Hepatocyte (in vitro differentiated cells): ENCODE data around the gene FMO4. TPM values are rescaled to one million over a fixed set of nuclear protein-coding genes. Genes with fewer than 3 reads are reported as not detected.
"Not testable (repeated sequence)": the region's sequence is repeated elsewhere in the genome, so short reads cannot be mapped to it uniquely, and the experiment has no call there.

Experiments used
- DNase-seq: peaks from one replicate; pipeline ENCODE4 v3.0.0-alpha.2; 2016; ENCODE audit warnings: low spot score
- H2AFZ ChIP-seq: fragments of 200-600 bp; sonication (generic); 2 replicates; pipeline ENCODE4 v1.6.0; 2016; ENCODE audit warnings: antibody characterized with exemption, mild to moderate bottlenecking
- H3K27ac ChIP-seq: fragments of 200-600 bp; sonication (generic); 2 replicates; pipeline ENCODE4 v1.5.1; 2016; ENCODE audit warnings: mild to moderate bottlenecking
- H3K27me3 ChIP-seq: fragments of 200-600 bp; sonication (generic); 2 replicates; pipeline ENCODE4 v1.6.1; 2016
- H3K36me3 ChIP-seq: fragments of 200-600 bp; sonication (generic); replicated peaks from 2 replicates; pipeline ENCODE4 v1.5.1; 2016; ENCODE audit warnings: low read depth; ENCODE audit not compliant: insufficient read depth
- H3K4me1 ChIP-seq: fragments of 200-600 bp; sonication (generic); 2 replicates; pipeline ENCODE4 v1.5.1; 2016; ENCODE audit warnings: mild to moderate bottlenecking, moderate library complexity; ENCODE audit not compliant: insufficient read depth
- H3K4me2 ChIP-seq: fragments of 200-600 bp; sonication (generic); 2 replicates; pipeline ENCODE4 v1.6.0; 2016
- H3K4me3 ChIP-seq: fragments of 200-600 bp; sonication (generic); 2 replicates; pipeline ENCODE4 v1.5.1; 2016; ENCODE audit warnings: mild to moderate bottlenecking
- H3K79me2 ChIP-seq: fragments of 200-600 bp; sonication (generic); 2 replicates; pipeline ENCODE4 v1.6.0; 2017; ENCODE audit warnings: mild to moderate bottlenecking
- H3K9me2 ChIP-seq: fragments of 200-600 bp; sonication (generic); replicated peaks from 2 replicates; pipeline ENCODE4 v1.6.0; 2017; ENCODE audit warnings: mild to moderate bottlenecking; ENCODE audit not compliant: insufficient read depth
- H3K9me3 ChIP-seq: fragments of 200-600 bp; sonication (generic); 2 replicates; pipeline ENCODE4 v1.5.1; 2016; ENCODE audit warnings: low read depth, mild to moderate bottlenecking
- H4K20me1 ChIP-seq: fragments of 200-600 bp; sonication (generic); 2 replicates; pipeline ENCODE4 v1.6.0; 2016; ENCODE audit warnings: mild to moderate bottlenecking; ENCODE audit not compliant: insufficient read depth, poor library complexity, severe bottlenecking
- EZH2 ChIP-seq: fragments of 200-600 bp; sonication (generic); IDR thresholded peaks from 2 replicates; pipeline ENCODE4 v1.6.1; 2016; ENCODE audit warnings: antibody characterized with exemption, mild to moderate bottlenecking, borderline replicate concordance
- EZH2phosphoT487 ChIP-seq: fragments of 200-600 bp; sonication (generic); IDR thresholded peaks from one replicate; pipeline ENCODE4 v1.6.1; 2018; ENCODE audit warnings: antibody characterized with exemption, mild to moderate bottlenecking, low read depth, moderate library complexity; ENCODE audit not compliant: unreplicated experiment, severe bottlenecking
- WGBS: methylation state at CpG from one replicate; pipeline ENCODE4 v1.1.6; 2016; ENCODE audit warnings: low lambda C conversion rate; ENCODE audit errors: missing lambda C conversion rate; 5-methylcytosine and 5-hydroxymethylcytosine counted together
- polyA plus RNA-seq: library from polyadenylated mRNA; unstranded; fragments of >200 nt; fragmentation: Nextera tagmentation; extraction: Ambion mirVana; gene quantifications from 2 replicates; pipeline ENCODE4 v1.2.1, GENCODE V29; 2016
- total RNA-seq: library from RNA; depleted of rRNA; stranded (reverse); fragments of >200 nt; gene quantifications from 2 replicates; pipeline ENCODE4 v1.2.3, GENCODE V29; 2014
- TF ChIP-seq, protein P1 (sequence below): fragments of 200-600 bp; sonication (generic); IDR thresholded peaks from 2 replicates; pipeline ENCODE4 v1.5.1; 2016; ENCODE audit warnings: antibody characterized with exemption, mild to moderate bottlenecking; ENCODE audit not compliant: poor library complexity

The FMO4 gene
- total and polyA plus RNA-seq, 2 experiments from 2014 or later = 12.6 to 31.4 TPM

- Histone ChIP-seq H3K27ac (no peak overlapping the region), H3K79me2 (no peaks in the 10 kb centered on the region), H3K4me3 (no peak overlapping the region), H2AFZ (no peak overlapping the region), H3K4me2 (no peak overlapping the region), H3K9me3 (no peaks in the 10 kb centered on the region), H4K20me1 (no peaks in the 10 kb centered on the region), H3K27me3 (no peaks in the 10 kb centered on the region), H3K9me2 (no peaks in the 10 kb centered on the region), H3K4me1 (no peaks in the 10 kb centered on the region), H3K36me3 (no peaks in the 10 kb centered on the region)
- WGBS = 92% methylated on average over 1 of the region's 1 CpG
- DNase-seq = no peak
- TF ChIP-seq EZH2phosphoT487 (no peak), EZH2 (no peak)
- TF ChIP-seq, protein P1, sequence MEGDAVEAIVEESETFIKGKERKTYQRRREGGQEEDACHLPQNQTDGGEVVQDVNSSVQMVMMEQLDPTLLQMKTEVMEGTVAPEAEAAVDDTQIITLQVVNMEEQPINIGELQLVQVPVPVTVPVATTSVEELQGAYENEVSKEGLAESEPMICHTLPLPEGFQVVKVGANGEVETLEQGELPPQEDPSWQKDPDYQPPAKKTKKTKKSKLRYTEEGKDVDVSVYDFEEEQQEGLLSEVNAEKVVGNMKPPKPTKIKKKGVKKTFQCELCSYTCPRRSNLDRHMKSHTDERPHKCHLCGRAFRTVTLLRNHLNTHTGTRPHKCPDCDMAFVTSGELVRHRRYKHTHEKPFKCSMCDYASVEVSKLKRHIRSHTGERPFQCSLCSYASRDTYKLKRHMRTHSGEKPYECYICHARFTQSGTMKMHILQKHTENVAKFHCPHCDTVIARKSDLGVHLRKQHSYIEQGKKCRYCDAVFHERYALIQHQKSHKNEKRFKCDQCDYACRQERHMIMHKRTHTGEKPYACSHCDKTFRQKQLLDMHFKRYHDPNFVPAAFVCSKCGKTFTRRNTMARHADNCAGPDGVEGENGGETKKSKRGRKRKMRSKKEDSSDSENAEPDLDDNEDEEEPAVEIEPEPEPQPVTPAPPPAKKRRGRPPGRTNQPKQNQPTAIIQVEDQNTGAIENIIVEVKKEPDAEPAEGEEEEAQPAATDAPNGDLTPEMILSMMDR = no peak
Observed at GRCh38 chr1:171379846-171380245, 65.9 kb downstream of the FMO4 start.

DNA sequence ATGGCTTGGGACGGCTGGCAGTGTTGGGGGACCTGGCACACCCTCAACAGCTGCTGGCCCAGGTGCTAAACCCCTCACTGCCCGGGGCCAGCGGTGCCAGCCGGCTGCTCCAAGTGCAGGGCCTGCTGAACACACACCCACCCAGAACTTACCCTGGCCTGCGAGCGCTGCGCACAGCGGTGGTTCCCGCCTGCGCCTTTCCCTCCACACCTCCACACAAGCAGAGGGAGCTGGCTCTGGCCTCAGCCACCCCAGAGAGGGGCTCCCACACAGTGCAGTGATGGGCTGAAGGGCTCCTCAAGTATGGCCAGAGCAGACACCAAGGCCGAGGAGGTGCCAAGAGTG is 67.9 kb downstream of the FMO4 start:
- H4K20me1 ChIP-seq = no peaks in the 10 kb centered on the region

DNA sequence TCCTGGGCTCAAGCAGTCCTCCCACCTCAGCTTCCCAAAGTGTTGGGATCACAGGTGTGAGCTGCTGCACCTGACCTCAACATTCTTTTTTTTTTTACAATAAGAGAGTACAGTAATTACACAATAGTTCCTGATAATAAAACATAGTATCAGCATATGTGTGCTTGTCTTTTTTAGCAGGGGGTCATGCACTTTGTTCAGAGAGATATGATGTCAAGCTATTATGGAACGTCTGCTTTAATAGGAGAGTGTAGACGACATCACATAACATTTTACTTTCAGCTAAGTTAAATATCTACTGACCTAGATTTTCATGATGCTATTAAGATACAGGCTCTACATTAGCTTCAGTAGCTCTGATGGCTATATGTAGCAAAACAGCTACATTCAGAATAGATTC is 70.5 kb downstream of the FMO4 start:
- no peaks in the 10 kb centered on the region for H3K79me2 ChIP-seq
- H3K27me3 ChIP-seq = no peaks in the 10 kb centered on the region
- H2AFZ ChIP-seq = no peak overlapping the region
- peak overlapping the region; percentile 16 for H3K4me2 ChIP-seq
- TF ChIP-seq EZH2 (no peak), EZH2phosphoT487 (no peak)
- TF ChIP-seq, protein P1 = no peak
- no peak overlapping the region for H3K4me3 ChIP-seq
- H3K36me3 ChIP-seq = no peaks in the 10 kb centered on the region
- peak overlapping the region; percentile 20 for H3K27ac ChIP-seq
- no peak for DNase-seq
- H3K4me1 ChIP-seq = no peaks in the 10 kb centered on the region
- H3K9me2 ChIP-seq = no peaks in the 10 kb centered on the region
- no peaks in the 10 kb centered on the region for H3K9me3 ChIP-seq
- 25% methylated on average over 2 of the region's 2 CpGs for WGBS
- H4K20me1 ChIP-seq = no peaks in the 10 kb centered on the region

More for the DNA sequence above, 67.9 kb downstream of the FMO4 start:
- Histone ChIP-seq H3K4me1 (no peaks in the 10 kb centered on the region), H3K36me3 (no peaks in the 10 kb centered on the region), H3K9me2 (no peaks in the 10 kb centered on the region), H3K79me2 (no peaks in the 10 kb centered on the region), H2AFZ (no peak overlapping the region), H3K9me3 (no peaks in the 10 kb centered on the region), H3K4me3 (no peak overlapping the region), H3K27ac (no peak overlapping the region), H3K4me2 (no peak overlapping the region), H3K27me3 (no peaks in the 10 kb centered on the region)
- 98% methylated on average over 11 of the region's 11 CpGs for WGBS
- no peak for DNase-seq
- TF ChIP-seq, protein P1 = no peak
- TF ChIP-seq EZH2 (no peak), EZH2phosphoT487 (no peak)

DNA sequence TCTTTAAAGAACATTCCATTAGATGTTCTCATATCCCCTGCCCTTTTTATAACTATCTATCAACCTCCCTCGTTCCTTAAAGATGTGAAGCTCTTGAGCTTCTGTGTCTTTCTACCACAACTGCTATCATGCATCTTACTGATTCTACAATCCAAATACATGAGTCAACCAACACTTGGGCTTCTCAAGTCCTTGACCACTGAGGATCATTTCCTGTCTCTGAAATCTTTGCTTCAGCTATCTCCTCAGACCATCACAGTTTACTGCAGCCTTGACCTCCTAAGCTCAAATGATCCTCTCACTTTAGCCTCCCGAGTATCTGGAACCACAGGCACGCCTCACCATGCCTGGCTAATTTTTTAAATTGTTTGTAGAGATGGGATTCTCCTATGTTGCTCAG is 75.2 kb downstream of the FMO4 start:
- Histone ChIP-seq H3K27me3 (no peaks in the 10 kb centered on the region), H3K9me2 (no peaks in the 10 kb centered on the region), H3K4me3 (no peak overlapping the region), H3K36me3 (no peaks in the 10 kb centered on the region), H3K9me3 (no peaks in the 10 kb centered on the region), H4K20me1 (no peaks in the 10 kb centered on the region), H3K4me1 (no peaks in the 10 kb centered on the region), H3K79me2 (no peaks in the 10 kb centered on the region), H3K27ac (no peak overlapping the region), H3K4me2 (no peak overlapping the region), H2AFZ (no peak overlapping the region)
- DNase-seq = no peak
- WGBS = 75% methylated on average over 3 of the region's 3 CpGs
- no peak for TF ChIP-seq EZH2phosphoT487
- TF ChIP-seq EZH2 = no peak
- TF ChIP-seq, protein P1 = no peak

GRCh38 chr1:171390740-171391139 is 76.8 kb downstream of the FMO4 start:
- not testable (repeated sequence) for H3K9me2 ChIP-seq, H4K20me1 ChIP-seq, H3K9me3 ChIP-seq, H3K4me2 ChIP-seq, H3K4me3 ChIP-seq, DNase-seq, H3K27ac ChIP-seq, H3K79me2 ChIP-seq, H3K36me3 ChIP-seq, H2AFZ ChIP-seq, H3K27me3 ChIP-seq, H3K4me1 ChIP-seq
- WGBS = 95% methylated on average over 1 of the region's 1 CpG
